ENCODE results near the gene OSBP2.
"Not testable (repeated sequence)": the region's sequence is repeated elsewhere in the genome, so short reads cannot be mapped to it uniquely, and the experiment has no call there.

OSBP2 gene

GRCh38 chr22:30675436-30675835, 19.2 kb upstream of the OSBP2 start:
- Histone ChIP-seq H3K9ac (ENCODE audit: low read depth, low read length, poor library complexity, severe bottlenecking) (no peak overlapping the region), H3K4me1 (ENCODE audit: insufficient read depth, low read length, poor library complexity, severe bottlenecking) (no peaks in the 10 kb centered on the region), H2AFZ (ENCODE audit: low read length) (no peak overlapping the region), H3K27me3 (ENCODE audit: insufficient read depth, low read length, poor library complexity, severe bottlenecking) (no peaks in the 10 kb centered on the region), H3K79me2 (ENCODE audit: insufficient read depth, low read length) (no peaks in the 10 kb centered on the region), H3K4me2 (ENCODE audit: low read depth, low read length, poor library complexity, severe bottlenecking) (no peak overlapping the region), H3K9me3 (ENCODE audit: insufficient read depth, low read depth, low read length) (no peaks in the 10 kb centered on the region), H3K4me3 (ENCODE audit: low read length, poor library complexity, severe bottlenecking) (no peak overlapping the region), H3K36me3 (ENCODE audit: insufficient read depth, low read length) (no peaks in the 10 kb centered on the region), H4K20me1 (ENCODE audit: insufficient read depth, low read length, poor library complexity, severe bottlenecking) (no peaks in the 10 kb centered on the region), H3F3A (ENCODE audit: low read depth) (no peaks in the 10 kb centered on the region), H3K9me2 (replicated peaks; ENCODE audit: low read depth, low read length) (no peaks in the 10 kb centered on the region)
- TF ChIP-seq CTCF (conservative IDR thresholded peaks at IDR 0.05; ENCODE audit: low read length) (no peak), EZH2phosphoT487 (IDR thresholded peaks at IDR 0.05; ENCODE audit: borderline replicate concordance) (no peak)

- H3K79me2 ChIP-seq (ENCODE audit: insufficient read depth, low read length); H3K9me3 ChIP-seq (ENCODE audit: insufficient read depth, low read depth, low read length); H3K4me3 ChIP-seq (ENCODE audit: low read length, poor library complexity, severe bottlenecking); H4K20me1 ChIP-seq (ENCODE audit: insufficient read depth, low read length, poor library complexity, severe bottlenecking); H3K27me3 ChIP-seq (ENCODE audit: insufficient read depth, low read length, poor library complexity, severe bottlenecking); H3K4me2 ChIP-seq (ENCODE audit: low read depth, low read length, poor library complexity, severe bottlenecking); H2AFZ ChIP-seq (ENCODE audit: low read length); H3K36me3 ChIP-seq (ENCODE audit: insufficient read depth, low read length); H3K9ac ChIP-seq (ENCODE audit: low read depth, low read length, poor library complexity, severe bottlenecking); H3F3A ChIP-seq (ENCODE audit: low read depth); H3K4me1 ChIP-seq (ENCODE audit: insufficient read depth, low read length, poor library complexity, severe bottlenecking); H3K9me2 ChIP-seq (replicated peaks; ENCODE audit: low read depth, low read length): not testable (repeated sequence)
Observed at GRCh38 chr22:30676565-30676964, 18.1 kb upstream of the OSBP2 start.

- H3K79me2 ChIP-seq (ENCODE audit: insufficient read depth, low read length); H3K4me2 ChIP-seq (ENCODE audit: low read depth, low read length, poor library complexity, severe bottlenecking); H4K20me1 ChIP-seq (ENCODE audit: insufficient read depth, low read length, poor library complexity, severe bottlenecking); H3K4me3 ChIP-seq (ENCODE audit: low read length, poor library complexity, severe bottlenecking); H3F3A ChIP-seq (ENCODE audit: low read depth); H3K27me3 ChIP-seq (ENCODE audit: insufficient read depth, low read length, poor library complexity, severe bottlenecking); H3K9me3 ChIP-seq (ENCODE audit: insufficient read depth, low read depth, low read length); H2AFZ ChIP-seq (ENCODE audit: low read length); H3K4me1 ChIP-seq (ENCODE audit: insufficient read depth, low read length, poor library complexity, severe bottlenecking); H3K9ac ChIP-seq (ENCODE audit: low read depth, low read length, poor library complexity, severe bottlenecking); H3K36me3 ChIP-seq (ENCODE audit: insufficient read depth, low read length); H3K9me2 ChIP-seq (replicated peaks; ENCODE audit: low read depth, low read length): not testable (repeated sequence)
Observed at GRCh38 chr22:30679895-30680690, 14.6 kb upstream of the OSBP2 start.

GRCh38 chr22:30680991-30681770, 13.5 kb upstream of the OSBP2 start:
- Histone ChIP-seq H3K9me2 (replicated peaks; ENCODE audit: low read depth, low read length) (no peaks in the 10 kb centered on the region), H3K9me3 (ENCODE audit: insufficient read depth, low read depth, low read length) (no peaks in the 10 kb centered on the region), H3K4me2 (ENCODE audit: low read depth, low read length, poor library complexity, severe bottlenecking) (no peak overlapping the region), H3K79me2 (ENCODE audit: insufficient read depth, low read length) (no peaks in the 10 kb centered on the region), H3K4me3 (ENCODE audit: low read length, poor library complexity, severe bottlenecking) (no peak overlapping the region), H3F3A (ENCODE audit: low read depth) (no peaks in the 10 kb centered on the region), H2AFZ (ENCODE audit: low read length) (no peak overlapping the region), H3K9ac (ENCODE audit: low read depth, low read length, poor library complexity, severe bottlenecking) (no peak overlapping the region), H3K4me1 (ENCODE audit: insufficient read depth, low read length, poor library complexity, severe bottlenecking) (no peaks in the 10 kb centered on the region), H3K27me3 (ENCODE audit: insufficient read depth, low read length, poor library complexity, severe bottlenecking) (no peaks in the 10 kb centered on the region), H3K36me3 (ENCODE audit: insufficient read depth, low read length) (no peaks in the 10 kb centered on the region), H4K20me1 (ENCODE audit: insufficient read depth, low read length, poor library complexity, severe bottlenecking) (no peaks in the 10 kb centered on the region)
- TF ChIP-seq CTCF (conservative IDR thresholded peaks at IDR 0.05; ENCODE audit: low read length) = no peak
- TF ChIP-seq EZH2phosphoT487 (IDR thresholded peaks at IDR 0.05; ENCODE audit: borderline replicate concordance) = no peak

All from Loucy (cell line).